PFSK-1 (cell line): ENCODE data around the gene TUT1.

Experiments used
- FOXP2 ChIP-seq: optimal IDR thresholded peaks from 2 replicates; pipeline ENCODE3; 2011; ENCODE audit warnings: borderline replicate concordance, control low read depth, inconsistent platforms; ENCODE audit not compliant: insufficient read depth; ENCODE audit errors: extremely low read length, extremely low read depth
- POLR2AphosphoS5 ChIP-seq: IDR thresholded peaks from 2 replicates; pipeline ENCODE4 v1.6.1; 2012; ENCODE audit warnings: low read depth, mild to moderate bottlenecking, control low read depth, low read length, moderate library complexity
- REST ChIP-seq, 2 experiments: IDR thresholded peaks; 2 replicates each; pipeline versions ENCODE4 v1.6.1 to v1.8.0; 2011 to 2012; ENCODE audit warnings: low read depth in 2 of 2, low read length in 2 of 2, control low read depth in 1 of 2, inconsistent platforms in 1 of 2, mild to moderate bottlenecking in 1 of 2, moderate library complexity in 1 of 2; ENCODE audit not compliant: insufficient read depth in 1 of 2
- SIN3A ChIP-seq: IDR thresholded peaks from 2 replicates; pipeline ENCODE4 v1.6.1; 2012; ENCODE audit warnings: mild to moderate bottlenecking, low read length, moderate library complexity, borderline replicate concordance; ENCODE audit not compliant: insufficient read depth
- TAF1 ChIP-seq: IDR thresholded peaks from 2 replicates; pipeline ENCODE4 v1.6.1; 2012; ENCODE audit warnings: low read length, control low read depth, borderline replicate concordance; ENCODE audit not compliant: insufficient read depth

TUT1 gene

DNA sequence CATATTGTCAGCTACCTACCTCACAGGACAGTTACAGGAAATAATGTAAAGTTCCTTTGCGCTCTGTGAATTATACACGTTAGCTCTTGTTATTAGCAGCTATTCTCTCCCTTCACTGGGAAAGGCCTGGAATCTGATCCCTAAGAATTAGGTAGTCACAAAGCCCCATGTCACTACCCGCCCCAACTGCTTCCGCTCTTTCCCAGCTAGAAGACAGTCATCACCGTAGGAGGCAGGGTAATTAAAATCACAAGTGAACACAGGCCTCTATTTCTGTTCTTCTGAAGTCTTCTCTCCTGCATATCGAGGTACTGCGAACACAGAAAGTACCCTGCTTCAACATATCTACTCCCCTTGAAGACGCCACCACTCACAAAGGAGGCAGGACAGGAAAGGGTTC is 32.1 kb downstream of the TUT1 start:
- TF ChIP-seq FOXP2 (no peak), POLR2AphosphoS5 (0 out of 2 replicates have a peak, but pooled peaks have one; percentile 46)

GRCh38 chr11:62558669-62559068 is 32.7 kb downstream of the TUT1 start:
- no peak for TF ChIP-seq SIN3A
- no peak for TF ChIP-seq TAF1
- no peak for TF ChIP-seq REST (IDR thresholded peaks at IDR 0.05; ENCODE audit: insufficient read depth in 1 of 2, low read depth in 2 of 2, low read length in 2 of 2)

DNA sequence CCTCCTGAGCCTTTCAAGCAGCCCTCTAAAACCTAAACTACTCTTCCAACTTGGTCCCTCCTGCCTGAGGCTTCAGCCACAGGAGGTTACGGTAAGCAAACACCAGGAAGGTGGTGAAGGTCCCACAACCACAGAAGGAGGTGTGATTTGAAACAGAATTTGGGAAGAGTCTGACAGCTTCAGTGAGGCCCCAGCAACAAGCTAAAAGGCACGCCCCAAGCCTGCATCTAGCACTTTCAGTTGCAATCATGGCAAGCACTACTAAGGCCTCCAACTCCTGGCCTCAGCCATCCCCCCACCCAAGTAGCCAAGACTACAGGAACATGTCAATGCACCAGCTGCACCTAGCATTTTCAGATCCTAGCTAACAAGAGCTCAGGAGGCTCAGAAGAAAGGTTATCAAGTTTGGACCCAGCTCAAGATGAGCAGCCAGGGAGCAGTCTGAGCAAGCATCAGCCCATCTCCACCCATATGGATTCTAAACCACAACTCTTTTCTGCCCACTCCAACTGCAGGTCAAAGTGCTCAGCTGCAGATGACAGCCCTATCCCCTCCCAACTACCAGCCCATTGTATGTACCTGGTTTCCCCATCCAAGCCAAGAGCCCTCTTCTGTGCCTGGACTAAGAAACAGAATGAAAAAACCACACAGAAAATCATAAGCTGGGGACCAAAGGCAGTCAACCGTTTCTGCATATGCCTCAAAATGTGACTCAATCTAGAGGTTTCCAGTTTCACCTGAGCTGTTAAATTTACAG is 34.3 kb downstream of the TUT1 start:
- TF ChIP-seq FOXP2 (no peak), SIN3A (no peak; the same call in 1 of the 2 replicates), TAF1 (0 out of 2 replicates have a peak, but pooled peaks have one; percentile 34)

GRCh38 chr11:62556108-62556874 is 35.0 kb downstream of the TUT1 start:
- TF ChIP-seq REST (IDR thresholded peaks at IDR 0.05; ENCODE audit: insufficient read depth in 1 of 2, low read depth in 2 of 2, low read length in 2 of 2) (peak in 1 of 2 experiments; percentile 4; a peak in 1 of 4 replicates), TAF1 (0 out of 2 replicates have a peak, but pooled peaks have one; percentile 32), FOXP2 (peak; percentile 87), SIN3A (0 out of 2 replicates have a peak, but pooled peaks have one; percentile 18), POLR2AphosphoS5 (peak; percentile 46; the same call in 1 of the 2 replicates)

GRCh38 chr11:62555464-62556107 is 35.7 kb downstream of the TUT1 start:
- no peak for TF ChIP-seq FOXP2
- TF ChIP-seq POLR2AphosphoS5: no peak
- 0 out of 2 replicates have a peak, but pooled peaks have one; percentile 33 for TF ChIP-seq SIN3A
- TF ChIP-seq TAF1: no peak
- no peak for TF ChIP-seq REST (IDR thresholded peaks at IDR 0.05; ENCODE audit: insufficient read depth in 1 of 2, low read depth in 2 of 2, low read length in 2 of 2)
